Upper lobe of right lung (tissue), 1 donor: ENCODE measurements around the gene TPD52L2. TPM values are rescaled to one million over a fixed set of nuclear protein-coding genes. Genes with fewer than 3 reads are reported as not detected.
A peak's percentile ranks its signal among the peaks of the same experiment; 100 is the strongest.
"Not testable (repeated sequence)": the region's sequence is repeated elsewhere in the genome, so short reads cannot be mapped to it uniquely, and the experiment has no call there.

Source experiments
- ATAC-seq: fragments of 200-7000 bp; cut with Tn5 transposase; one replicate; pipeline ENCODE4 v1.9.1; 2020; ENCODE audit warnings: mild to moderate bottlenecking, moderate library complexity
- DNase-seq: peaks from one replicate; pipeline ENCODE4 v3.0.0-alpha.2; 2020
- H3K27ac ChIP-seq: fragments of 200-600 bp; one replicate; pipeline ENCODE4 v1.8.0; 2022
- H3K27me3 ChIP-seq: fragments of 200-600 bp; one replicate; pipeline ENCODE4 v1.8.0; 2022; ENCODE audit warnings: mild to moderate bottlenecking
- H3K36me3 ChIP-seq: fragments of 200-600 bp; one replicate; pipeline ENCODE4 v1.8.0; 2022
- H3K4me1 ChIP-seq: fragments of 200-600 bp; one replicate; pipeline ENCODE4 v1.8.0; 2022
- H3K4me3 ChIP-seq: fragments of 200-600 bp; one replicate; pipeline ENCODE4 v1.8.0; 2022; ENCODE audit warnings: mild to moderate bottlenecking
- H3K9me3 ChIP-seq: fragments of 200-600 bp; one replicate; pipeline ENCODE4 v1.8.0; 2022
- intact Hi-C: fragments of 100-400 bp; cut with DNase I; formaldehyde crosslinking; loops from one replicate; pipeline ENCODE4 v1.11.0; 2022
- total RNA-seq: library from RNA; stranded (reverse); fragmentation: NEBNext Ultra II Directional; extraction: Animal tissue kit (Norgen Biotek cat#: 25700); gene quantifications from one replicate; pipeline ENCODE4 v1.2.1, GENCODE V29; 2021
- TF ChIP-seq, protein P1 (sequence below): fragments of 200-600 bp; IDR thresholded peaks from one replicate; pipeline ENCODE4 v1.8.0; 2022; ENCODE audit warnings: antibody characterized with exemption
- donor health status: DM: no; HTN: yes; CAD: no; lungs with severe emphysema.

The TPD52L2 gene
- total RNA-seq, 1 donor from 2014 or later: 81.5 TPM

DNA sequence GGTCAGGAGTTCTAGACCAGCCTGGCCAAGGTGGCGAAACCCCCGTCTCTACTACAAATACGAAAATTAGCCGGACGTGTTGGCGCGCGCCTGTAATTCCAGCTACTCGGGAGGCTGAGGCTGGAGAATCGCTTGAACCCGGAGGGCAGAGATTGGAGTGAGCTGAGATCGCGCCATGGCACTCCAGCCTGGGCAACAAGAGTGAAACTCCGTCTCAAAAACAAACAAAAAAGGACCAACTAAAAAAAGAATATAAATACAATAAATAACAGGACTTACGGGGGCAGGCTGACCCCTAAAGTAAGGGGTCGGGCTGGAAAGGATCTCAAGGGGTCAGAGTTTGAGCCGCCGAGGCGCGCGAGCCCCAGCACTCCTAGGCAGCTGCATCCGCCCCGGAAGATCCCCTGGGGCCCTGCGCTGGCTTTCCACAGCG is 509 bp upstream of the TPD52L2 start:
- H3K27me3 ChIP-seq: no peaks in the 10 kb centered on the region
- H3K36me3 ChIP-seq: peaks cover 19% of the 10 kb centered on the region
- H3K9me3 ChIP-seq: no peaks in the 10 kb centered on the region
- intact Hi-C loops: loop anchor here (5.0 kb wide), 1 partner anchor 82 kb away; no protein-coding TSS in a partner anchor
- peak overlapping the region; percentile 94 for H3K27ac ChIP-seq
- peaks cover 24% of the 10 kb centered on the region for H3K4me1 ChIP-seq
- peak overlapping the region; percentile 82 for H3K4me3 ChIP-seq
- TF ChIP-seq, protein P1, sequence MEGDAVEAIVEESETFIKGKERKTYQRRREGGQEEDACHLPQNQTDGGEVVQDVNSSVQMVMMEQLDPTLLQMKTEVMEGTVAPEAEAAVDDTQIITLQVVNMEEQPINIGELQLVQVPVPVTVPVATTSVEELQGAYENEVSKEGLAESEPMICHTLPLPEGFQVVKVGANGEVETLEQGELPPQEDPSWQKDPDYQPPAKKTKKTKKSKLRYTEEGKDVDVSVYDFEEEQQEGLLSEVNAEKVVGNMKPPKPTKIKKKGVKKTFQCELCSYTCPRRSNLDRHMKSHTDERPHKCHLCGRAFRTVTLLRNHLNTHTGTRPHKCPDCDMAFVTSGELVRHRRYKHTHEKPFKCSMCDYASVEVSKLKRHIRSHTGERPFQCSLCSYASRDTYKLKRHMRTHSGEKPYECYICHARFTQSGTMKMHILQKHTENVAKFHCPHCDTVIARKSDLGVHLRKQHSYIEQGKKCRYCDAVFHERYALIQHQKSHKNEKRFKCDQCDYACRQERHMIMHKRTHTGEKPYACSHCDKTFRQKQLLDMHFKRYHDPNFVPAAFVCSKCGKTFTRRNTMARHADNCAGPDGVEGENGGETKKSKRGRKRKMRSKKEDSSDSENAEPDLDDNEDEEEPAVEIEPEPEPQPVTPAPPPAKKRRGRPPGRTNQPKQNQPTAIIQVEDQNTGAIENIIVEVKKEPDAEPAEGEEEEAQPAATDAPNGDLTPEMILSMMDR: no peak
- ATAC-seq: no peak
- no peak for DNase-seq

DNA sequence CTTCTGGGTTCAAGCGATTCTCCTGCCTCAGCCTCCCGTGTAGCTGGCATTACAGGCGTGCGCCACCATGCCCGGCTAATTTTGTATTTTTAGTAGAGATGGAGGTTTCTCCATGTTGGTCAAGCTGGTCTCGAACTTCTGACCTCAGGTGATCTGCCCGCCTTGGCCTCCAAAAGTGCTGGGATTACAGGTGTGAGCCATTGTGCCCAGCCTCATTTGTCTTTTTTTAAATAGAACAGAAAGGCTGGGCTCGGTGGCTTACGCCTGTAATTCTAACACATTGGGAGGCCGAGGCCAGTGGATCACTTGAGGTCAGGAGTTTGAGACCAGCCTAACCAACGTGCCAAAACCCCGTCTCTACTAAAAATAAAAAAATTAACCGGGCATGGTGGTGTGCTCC is 2.0 kb downstream of the TPD52L2 start:
- peaks cover 24% of the 10 kb centered on the region for H3K4me1 ChIP-seq
- intact Hi-C loops, DNase-seq, H3K9me3 ChIP-seq, H3K4me3 ChIP-seq, H3K27ac ChIP-seq, ATAC-seq, H3K27me3 ChIP-seq: not testable (repeated sequence)
- H3K36me3 ChIP-seq: peaks cover 42% of the 10 kb centered on the region

DNA sequence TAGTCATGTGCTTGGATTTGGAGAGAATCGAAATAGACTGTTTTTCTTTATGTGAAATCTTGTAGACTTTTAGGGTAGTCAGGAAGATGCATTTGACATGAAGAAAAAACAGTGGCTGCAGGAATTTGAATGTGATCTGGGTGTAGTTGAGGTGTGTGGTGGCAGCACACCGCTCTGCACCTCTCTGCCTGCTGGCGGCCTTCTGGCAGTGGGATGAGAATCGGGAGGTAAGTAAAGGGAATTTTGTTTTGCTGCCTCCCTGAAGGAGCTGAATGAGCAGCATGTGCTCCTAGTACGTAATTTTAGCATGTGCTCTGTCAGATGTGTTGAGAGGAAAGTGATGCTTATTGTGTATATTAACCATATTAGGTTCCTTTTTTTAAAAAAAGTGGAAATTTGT is 3.2 kb downstream of the TPD52L2 start:
- ATAC-seq (no peak), DNase-seq (no peak)
- TF ChIP-seq, protein P1: no peak
- Histone ChIP-seq H3K9me3 (no peaks in the 10 kb centered on the region), H3K27me3 (no peaks in the 10 kb centered on the region), H3K27ac (no peak overlapping the region), H3K36me3 (peaks cover 43% of the 10 kb centered on the region), H3K4me1 (peaks cover 27% of the 10 kb centered on the region), H3K4me3 (no peak overlapping the region)
- intact Hi-C loops: no loop called here

DNA sequence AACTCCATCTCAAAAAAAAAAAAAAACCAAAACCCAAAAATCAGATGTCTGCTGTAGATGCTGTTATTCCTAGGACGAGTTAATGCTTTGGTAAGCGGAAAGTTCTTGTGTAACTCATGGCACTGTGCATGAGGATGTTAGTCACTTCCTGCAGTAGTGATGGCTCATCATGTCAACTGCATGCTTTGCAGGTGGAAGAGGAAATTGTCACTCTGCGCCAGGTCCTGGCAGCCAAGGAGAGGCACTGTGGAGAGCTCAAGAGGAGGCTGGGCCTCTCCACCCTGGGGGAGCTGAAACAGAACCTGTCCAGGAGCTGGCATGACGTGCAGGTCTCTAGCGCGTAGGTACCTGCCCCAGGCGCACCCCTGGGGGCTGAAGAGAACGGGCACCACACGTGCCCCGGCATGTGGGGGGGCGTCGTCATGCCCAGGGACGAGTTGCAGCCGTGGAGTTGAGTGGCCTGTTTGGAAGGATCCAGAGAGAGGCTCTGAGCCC is 8.5 kb downstream of the TPD52L2 start:
- peaks cover 12% of the 10 kb centered on the region for H3K4me1 ChIP-seq
- peak overlapping the region; percentile 73 for H3K27ac ChIP-seq
- H3K9me3 ChIP-seq: no peaks in the 10 kb centered on the region
- peak; percentile 89 for ATAC-seq
- peaks cover 93% of the 10 kb centered on the region for H3K36me3 ChIP-seq
- H3K27me3 ChIP-seq: no peaks in the 10 kb centered on the region
- intact Hi-C loops: no loop called here
- TF ChIP-seq, protein P1: no peak
- no peak for DNase-seq
- H3K4me3 ChIP-seq: no peak overlapping the region

DNA sequence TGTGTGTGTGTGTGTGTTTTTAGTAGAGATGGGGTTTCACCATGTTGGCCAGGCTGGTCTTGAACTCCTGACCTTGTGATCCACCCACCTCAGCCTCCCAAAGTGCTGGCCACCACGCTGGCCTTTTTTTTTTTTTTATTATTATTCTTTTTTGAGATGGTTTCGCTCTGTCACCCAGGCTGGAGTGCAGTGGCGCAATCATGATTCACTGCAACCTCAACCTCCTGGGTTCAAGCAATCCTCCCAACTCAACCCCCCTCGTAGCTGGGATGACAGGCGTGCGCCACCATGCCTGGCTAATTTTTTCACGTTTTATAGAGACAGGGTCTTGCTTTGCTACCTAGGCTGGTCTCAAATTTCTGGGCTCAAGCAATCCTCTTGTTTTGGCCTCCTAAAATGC is 9.2 kb downstream of the TPD52L2 start:
- H3K27ac ChIP-seq, H3K9me3 ChIP-seq, H3K27me3 ChIP-seq, intact Hi-C loops, ATAC-seq, DNase-seq, H3K4me3 ChIP-seq: not testable (repeated sequence)
- peaks cover 86% of the 10 kb centered on the region for H3K36me3 ChIP-seq
- peaks cover 12% of the 10 kb centered on the region for H3K4me1 ChIP-seq

DNA sequence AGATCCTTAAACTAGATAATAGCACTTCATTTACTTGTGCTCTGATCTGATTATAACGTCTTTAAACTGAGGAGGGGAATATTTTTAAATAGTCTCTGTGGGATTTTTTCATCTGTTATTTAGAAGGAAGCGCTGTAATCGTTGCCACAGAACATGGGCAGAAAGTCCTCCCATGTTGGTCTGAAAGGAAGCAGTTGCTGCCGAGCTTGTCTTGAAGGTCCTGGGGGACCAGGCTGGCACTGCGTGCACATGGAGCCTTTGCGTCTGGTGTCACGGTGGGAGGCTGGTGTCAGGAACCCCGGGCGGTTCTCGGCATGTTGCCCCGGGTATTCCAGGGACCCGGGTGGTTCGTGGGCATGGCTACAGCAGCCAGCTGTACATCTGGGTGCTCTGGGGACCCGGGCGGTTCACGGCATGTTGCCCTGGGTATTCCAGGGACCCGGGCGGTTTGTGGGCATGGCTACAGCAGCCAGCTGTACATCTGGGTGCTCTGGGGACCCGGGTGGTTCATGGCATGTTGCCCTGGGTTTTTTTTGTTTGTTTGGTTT is 11.5 kb downstream of the TPD52L2 start:
- ATAC-seq: no peak
- Histone ChIP-seq H3K36me3 (peaks cover 73% of the 10 kb centered on the region), H3K4me3 (no peak overlapping the region), H3K27me3 (no peaks in the 10 kb centered on the region), H3K9me3 (no peaks in the 10 kb centered on the region), H3K4me1 (peaks cover 12% of the 10 kb centered on the region), H3K27ac (no peak overlapping the region)
- intact Hi-C loops: no loop called here
- TF ChIP-seq, protein P1: no peak
- no peak for DNase-seq
